Measurements from ENCODE around the gene ZNF385C.
"Not testable (repeated sequence)": the region's sequence is repeated elsewhere in the genome, so short reads cannot be mapped to it uniquely, and the experiment has no call there.

The ZNF385C gene

DNA sequence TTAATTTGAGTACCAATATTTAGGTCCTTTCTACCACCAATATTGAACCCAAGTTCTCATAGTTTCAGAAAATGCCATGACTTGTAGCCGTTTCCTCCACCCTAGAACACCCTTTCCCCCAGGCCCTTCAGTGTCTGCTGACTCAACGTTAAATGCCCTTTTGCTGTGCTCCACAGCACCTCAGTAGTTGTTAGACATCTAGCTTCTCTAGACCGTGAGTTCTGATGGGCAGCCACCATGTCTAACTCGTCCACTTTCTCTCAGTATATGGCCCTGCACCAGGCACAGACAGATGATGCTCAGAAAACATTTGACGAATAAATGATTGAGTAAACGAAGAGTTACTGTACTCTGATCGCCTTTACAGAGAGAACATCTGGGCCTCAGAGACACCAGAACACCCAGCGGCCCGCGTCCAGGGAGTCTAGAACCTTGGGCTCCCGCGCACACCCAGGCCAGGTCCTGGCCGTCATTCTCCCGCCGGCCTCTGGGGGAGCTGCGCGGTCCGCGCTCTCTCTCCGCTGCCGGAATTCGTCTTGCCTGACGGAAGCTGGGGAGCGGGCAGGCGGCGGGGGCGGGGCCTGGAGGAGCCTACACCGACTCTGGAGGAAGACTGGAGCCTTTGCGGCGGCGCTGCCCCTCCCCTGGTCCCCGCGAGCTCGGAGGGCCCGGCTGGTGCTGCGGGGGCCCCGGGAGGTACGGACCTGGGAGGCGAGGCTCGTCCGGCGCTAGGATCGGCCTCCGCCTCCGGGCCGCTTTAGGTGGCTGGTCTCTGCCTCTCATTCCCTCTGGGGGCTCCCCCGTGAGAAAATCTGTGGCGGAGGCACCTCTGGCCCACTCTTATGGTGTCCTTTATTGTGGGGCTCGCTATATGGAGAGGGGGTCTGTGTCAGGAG, 78.5 kb downstream of the ZNF385C start, which contains the start of gene NKIRAS2:
TSS of gene NKIRAS2 (plus strand) at position 582 of the 896 bp plus-strand sequence. CDS start 1,488 bp downstream, outside the sequence.
- DNase-seq (ENCODE audit: low read depth in 2 of 2) = peak; percentile 92

GRCh38 chr17:42018988-42019387, 79.3 kb downstream of the ZNF385C start:
- DNase-seq (ENCODE audit: low read depth in 2 of 2) = no peak

DNA sequence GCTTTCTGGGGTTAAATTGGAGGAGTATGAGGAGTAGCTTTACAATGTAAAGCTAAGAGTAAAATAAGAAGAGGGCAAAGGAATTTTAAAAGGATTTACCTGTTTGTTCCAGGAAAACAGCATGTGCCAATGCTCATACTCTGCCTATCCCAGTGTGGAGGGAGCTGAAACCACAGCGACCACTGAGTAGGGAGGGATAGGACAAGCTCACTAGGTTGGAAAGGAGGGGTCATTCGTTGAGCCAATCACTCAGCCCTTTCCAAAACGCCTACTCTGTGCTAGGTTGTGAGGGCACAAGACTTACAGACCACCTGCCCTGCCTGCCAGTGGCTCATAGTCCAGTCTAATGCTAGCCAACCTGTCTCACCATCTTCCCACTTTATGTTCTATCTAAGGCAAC, 79.9 kb downstream of the ZNF385C start:
- no peak for DNase-seq (ENCODE audit: low read depth in 2 of 2)

DNA sequence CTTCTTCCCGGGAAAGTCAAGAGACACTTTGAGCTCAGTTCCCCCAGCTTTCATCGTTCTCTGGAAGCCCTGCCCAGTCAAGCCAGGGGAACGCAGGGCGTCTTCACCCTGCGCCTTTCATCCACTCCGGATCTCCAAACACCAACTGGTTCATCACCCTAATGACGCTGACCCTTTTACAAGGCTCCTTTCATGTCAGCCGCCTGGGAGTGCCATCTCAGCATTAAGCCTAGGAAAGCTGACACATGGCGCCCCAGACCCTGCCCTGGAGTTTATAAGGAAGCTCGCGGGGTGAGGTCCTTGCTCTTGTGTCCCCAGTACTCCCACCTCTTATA, 80.4 kb downstream of the ZNF385C start:
- DNase-seq (ENCODE audit: low read depth in 2 of 2) = no peak

DNA sequence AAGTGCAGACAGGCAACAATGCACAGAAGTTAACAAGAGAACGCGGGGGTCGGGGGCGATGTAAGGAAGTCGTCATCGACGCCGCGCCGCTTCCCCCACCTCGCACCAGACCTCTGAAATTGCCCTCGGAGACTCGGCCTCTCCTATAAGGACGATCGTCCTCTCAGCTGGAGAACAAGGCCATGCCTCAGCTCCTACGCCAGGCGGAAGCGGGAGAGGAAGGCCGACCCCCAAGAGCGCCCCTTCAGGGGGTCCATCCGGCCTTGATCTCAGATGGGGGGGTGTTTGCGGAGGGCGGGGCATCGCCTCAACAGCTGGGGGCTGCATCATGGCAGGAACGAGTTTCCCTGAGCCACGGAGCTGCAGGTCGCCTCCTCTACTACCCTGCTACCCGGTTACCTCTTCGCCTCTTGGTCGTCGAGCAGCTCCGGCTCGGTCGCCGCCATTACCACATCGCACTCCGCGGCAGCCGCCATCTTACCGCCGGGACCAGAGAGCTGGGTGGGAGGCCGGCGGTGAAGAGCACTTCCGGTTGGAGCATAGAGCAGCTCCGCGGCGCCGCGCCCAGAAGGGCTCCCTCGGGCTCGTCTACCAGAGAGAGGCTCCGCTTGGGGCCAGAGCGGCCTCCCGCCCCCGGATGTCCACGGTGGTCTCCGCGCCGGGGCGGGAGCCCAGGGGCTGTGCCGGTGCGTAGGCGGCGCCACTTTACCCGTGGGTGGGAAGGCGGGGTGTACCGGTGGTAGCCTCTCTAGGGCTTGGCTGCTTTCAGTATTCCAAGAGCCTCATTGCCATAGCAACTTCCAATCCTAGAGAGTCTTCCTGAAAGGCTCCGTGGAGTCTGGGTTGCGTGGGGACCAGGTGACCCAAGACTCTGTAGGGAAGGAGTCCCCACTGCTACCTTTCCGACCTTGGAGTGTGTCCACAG, 81.1 kb downstream of the ZNF385C start, which contains the start of gene DNAJC7:
TSS of gene DNAJC7 (minus strand) at position 499 of the 925 bp plus-strand sequence. CDS start at position 476, 23 bp downstream.
- DNase-seq (ENCODE audit: low read depth in 2 of 2) = peak; percentile 78 to 81

- no peak for DNase-seq (ENCODE audit: low read depth in 2 of 2)
Observed at GRCh38 chr17:42016411-42016831, 81.9 kb downstream of the ZNF385C start.

GRCh38 chr17:42013740-42014139, 84.5 kb downstream of the ZNF385C start:
- not testable (repeated sequence) for DNase-seq (ENCODE audit: low read depth in 2 of 2)

DNA sequence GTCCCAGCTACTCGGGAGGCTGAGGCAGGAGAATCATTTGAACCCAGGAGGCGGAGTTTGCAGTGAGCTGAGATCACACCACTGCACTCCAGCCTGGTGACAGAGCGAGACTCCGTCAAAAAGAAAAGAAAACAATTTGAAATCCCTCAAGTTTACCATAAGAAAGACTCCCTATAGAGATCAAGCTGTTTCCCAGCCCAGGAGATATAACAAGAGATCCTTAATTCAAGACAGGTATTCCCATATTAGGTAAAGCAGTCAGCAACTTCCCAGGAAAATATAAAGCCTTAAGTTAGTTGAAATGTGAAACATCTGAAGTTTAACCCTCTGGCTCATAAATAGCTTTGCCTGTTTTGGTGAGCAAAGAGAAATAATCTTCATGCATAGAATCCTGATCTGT, 85.9 kb downstream of the ZNF385C start:
- DNase-seq (ENCODE audit: low read depth in 2 of 2) = not testable (repeated sequence)

- DNase-seq (ENCODE audit: low read depth in 2 of 2) = no peak
Observed at GRCh38 chr17:42010898-42011516, 87.3 kb downstream of the ZNF385C start.

DNA sequence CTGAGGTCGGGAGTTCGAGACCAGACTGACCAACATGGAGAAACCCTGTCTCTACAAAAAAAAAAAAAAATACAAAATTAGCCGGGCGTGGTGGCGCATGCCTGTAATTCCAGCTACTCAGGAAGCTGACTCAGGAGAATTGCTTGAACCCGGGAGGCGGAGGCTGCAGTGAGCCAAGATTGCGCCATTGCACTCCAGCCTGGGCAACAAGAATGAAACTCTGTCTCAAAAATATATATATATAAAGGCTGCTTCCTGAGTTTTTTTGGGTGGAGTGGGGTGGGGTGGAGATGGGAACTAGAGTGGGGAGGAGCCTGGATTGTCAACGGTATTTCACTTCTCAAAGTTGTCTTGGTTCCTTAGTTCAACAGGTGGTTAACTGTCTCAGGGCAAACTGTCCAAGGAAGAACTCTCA, 88.0 kb downstream of the ZNF385C start:
- not testable (repeated sequence) for DNase-seq (ENCODE audit: low read depth in 2 of 2)

DNA sequence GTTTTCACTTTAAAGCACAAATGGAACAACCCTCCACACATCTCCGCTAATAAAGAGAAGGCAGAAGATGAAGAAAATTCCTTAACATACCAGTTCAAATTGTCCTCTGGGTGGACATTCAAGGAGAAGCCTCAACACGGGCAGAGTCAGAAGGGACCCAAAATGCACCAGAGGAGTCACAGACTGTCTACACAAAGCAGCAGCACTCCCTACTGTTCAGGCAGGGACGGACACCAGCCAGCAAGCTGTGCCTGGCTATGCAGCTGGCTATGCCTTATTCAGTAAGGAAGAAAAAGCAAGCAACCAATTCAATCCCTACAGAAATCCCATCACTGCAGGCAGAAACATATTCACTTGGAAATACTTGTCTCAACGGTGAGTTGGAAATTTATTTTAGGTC, 89.1 kb downstream of the ZNF385C start:
- no peak for DNase-seq (ENCODE audit: low read depth in 2 of 2)

DNA sequence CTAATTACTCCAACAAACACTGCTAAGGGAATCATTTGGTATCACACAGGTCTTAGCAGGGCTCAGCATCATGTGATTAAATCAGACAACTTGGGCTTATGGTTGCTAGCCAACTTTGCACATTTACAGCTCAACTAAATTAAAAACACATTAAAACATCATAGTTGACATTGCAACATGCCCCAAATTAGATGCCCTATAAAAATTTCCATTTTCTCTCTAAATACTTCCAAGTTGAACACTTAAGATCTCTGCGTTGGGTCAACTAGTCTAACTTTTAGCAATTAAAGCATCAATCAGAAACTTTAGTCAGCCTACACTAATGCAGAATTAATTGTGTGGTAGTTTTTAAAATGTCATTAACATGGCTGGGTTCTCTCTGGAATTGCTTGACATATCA, 93.1 kb downstream of the ZNF385C start:
- DNase-seq (ENCODE audit: low read depth in 2 of 2) = no peak

DNA sequence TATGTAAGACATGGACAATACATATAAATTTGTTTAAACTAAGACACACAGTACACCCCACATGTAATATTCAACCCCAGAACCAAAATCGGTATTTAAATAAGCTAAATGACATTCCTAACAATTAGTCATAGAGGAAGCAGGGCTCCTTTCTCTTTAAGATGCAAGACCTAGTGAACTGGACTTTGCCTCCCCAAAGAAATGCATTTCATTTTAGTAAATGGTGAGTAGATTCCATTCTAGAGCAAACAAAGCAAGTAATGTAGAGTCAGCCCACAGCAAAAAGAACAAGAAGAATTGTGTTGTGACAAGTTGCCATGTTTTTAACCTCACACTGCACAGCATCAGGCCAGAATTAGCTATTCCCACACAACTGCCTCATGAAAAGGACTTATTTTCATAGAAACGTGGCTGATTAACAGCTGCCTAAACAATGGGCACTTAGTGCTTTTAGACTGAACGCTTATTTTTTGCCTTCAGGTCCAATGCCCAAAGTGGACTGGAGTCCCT, 95.4 kb downstream of the ZNF385C start:
- DNase-seq (ENCODE audit: low read depth in 2 of 2) = no peak

DNA sequence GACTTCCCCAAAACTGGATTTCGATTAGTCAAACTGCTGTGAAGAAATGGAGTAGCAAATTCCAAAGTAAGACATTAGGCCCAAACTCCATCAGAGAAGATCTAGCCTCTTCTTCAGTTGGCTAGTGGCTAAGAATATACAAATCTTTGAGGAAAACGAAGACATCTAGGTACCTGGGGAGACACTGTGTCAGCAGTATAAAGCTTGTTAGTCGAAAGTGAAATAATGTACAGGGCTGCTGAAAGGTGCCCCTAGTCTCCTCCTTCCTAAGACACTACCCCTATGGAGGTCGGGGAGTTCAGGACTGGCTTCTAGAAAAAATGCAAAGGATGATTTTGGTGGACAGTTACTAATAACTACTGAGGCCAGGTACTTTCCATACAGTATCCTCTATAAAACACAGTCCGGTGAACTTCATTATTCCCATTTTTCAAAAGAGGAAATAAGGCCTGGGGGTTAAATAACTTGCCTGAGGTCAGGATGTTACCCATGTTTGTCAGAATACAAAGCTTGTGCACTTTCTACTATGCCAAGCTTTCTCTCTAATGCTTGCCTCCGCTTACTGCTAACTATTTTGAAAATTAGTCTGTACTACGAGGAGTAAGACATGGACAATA, 96.0 kb downstream of the ZNF385C start:
- DNase-seq (ENCODE audit: low read depth in 2 of 2) = no peak

- no peak for DNase-seq (ENCODE audit: low read depth in 2 of 2)
Observed at GRCh38 chr17:42001729-42002128, 96.5 kb downstream of the ZNF385C start.

DNA sequence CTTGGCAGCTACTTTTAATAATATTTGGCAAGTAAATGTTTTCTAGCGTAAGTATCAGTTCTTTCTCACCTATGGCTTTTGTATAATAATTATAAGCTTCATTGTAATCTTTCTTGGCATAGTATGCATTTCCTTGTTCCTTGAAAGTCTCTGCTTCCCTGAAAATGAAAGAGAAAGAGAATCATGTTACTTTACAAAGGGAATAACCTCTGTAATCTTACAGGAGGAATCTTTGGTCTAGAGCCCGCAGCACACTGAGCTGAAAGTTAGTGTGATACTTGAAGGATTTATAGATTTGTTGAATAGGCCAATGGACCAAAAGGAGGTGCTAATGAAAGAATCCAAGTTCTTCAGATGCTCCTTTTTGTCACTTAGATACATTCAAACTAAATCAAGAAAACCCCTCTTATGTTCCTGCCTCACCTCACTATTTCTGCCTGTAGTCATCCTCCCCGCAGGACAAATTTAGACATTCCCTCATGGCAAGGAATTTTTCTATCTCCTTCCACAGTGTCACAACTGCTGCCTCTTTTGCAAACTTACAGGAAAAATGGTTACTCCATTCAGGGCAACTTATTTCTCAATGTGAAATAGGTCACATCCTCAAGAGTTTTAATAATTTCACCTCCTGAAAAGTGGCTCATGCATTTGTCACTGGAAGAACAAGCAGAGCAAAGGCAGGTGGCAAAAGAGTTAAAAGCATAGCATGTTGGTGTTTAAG, 97.7 kb downstream of the ZNF385C start:
- no peak for DNase-seq (ENCODE audit: low read depth in 2 of 2)

DNA sequence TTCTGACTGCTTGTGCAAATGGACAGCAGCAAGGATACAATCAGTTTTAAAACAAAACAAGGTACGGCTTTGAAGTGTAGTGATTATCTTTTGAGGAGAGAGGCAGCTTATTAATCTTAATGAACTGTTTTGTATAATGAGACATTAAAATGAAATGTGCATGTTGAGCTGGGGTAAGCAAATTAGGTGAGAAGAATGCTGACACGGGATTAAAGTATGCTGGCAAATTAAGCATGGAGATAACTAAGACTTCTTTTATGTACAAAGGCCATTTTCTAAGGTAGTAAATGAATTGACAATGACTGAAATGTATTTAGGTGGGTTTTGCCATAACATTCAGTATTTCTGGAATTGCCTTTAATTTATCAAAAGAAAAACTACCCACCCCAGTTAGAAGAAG, 99.8 kb downstream of the ZNF385C start:
- no peak for DNase-seq (ENCODE audit: low read depth in 2 of 2)

DNA sequence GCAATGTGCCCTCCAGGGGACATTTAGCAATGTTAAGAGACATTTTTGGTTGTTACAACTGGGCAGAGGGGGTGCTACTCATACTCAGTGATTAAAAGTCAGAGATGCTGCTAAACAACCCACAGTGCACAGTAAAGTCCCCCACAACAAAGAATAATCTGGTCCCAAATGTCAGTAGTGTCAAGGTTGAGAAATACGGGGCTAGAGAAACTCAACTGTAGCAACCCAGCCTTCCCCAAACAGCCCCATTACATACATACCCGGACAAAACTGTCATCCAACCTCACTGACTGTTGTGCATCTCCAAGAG, 101.5 kb downstream of the ZNF385C start:
- no peak for DNase-seq (ENCODE audit: low read depth in 2 of 2)

GRCh38 chr17:41992576-41992975, 105.7 kb downstream of the ZNF385C start:
- DNase-seq (ENCODE audit: low read depth in 2 of 2) = no peak

GRCh38 chr17:41989702-41990419, 108.4 kb downstream of the ZNF385C start:
- DNase-seq (ENCODE audit: low read depth in 2 of 2) = no peak
